GM12872 (cell line): ENCODE data around the gene ELP5.

ENCODE experiments used
- TF ChIP-seq, protein P1 (sequence below): IDR thresholded peaks from 3 replicates; pipeline ENCODE4 v1.5.1; 2011; ENCODE audit warnings: low read depth, mild to moderate bottlenecking, low read length, moderate library complexity; ENCODE audit not compliant: insufficient read depth

ELP5 gene

DNA sequence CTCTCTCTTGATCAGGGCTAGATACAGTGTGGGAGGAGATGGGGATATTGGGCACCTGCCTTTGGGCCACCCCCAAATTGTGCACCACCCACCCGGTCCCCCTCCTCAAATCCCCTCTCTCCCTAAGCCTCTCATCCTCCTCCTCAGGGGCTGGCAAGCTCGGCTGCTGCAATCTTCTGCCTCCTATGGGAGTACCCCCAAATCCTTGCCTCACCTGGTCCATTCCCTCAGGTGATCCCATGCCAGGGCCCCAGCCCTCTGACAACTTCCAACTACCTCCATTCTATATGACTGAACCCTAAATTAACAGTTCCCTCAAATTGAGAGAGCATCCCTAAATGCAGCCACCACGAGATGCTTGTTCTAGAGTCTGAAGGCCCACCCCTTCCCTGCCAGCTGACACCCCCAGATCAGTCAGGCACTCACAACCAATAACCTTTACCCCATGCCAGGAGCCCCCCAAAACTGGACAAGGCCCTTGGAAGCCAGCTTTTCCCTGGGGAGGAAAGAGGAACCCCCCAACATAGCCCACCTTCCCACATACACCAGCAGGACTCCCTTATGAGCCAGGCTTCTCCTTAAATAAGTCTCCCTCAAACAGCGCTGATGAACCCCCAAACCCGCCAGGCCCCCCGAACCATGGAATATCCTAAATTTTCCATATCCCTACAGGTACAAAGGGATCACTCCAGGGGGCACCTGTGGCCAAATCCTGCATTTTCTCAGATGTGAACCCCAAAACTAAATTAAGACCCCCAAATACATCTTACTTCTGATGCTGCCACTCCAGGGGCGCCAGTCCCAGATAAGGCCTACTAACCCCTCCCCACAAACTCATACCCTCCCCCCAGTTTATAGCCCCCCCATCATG lies 35.5 kb upstream of the ELP5 start:
- TF ChIP-seq, protein P1, sequence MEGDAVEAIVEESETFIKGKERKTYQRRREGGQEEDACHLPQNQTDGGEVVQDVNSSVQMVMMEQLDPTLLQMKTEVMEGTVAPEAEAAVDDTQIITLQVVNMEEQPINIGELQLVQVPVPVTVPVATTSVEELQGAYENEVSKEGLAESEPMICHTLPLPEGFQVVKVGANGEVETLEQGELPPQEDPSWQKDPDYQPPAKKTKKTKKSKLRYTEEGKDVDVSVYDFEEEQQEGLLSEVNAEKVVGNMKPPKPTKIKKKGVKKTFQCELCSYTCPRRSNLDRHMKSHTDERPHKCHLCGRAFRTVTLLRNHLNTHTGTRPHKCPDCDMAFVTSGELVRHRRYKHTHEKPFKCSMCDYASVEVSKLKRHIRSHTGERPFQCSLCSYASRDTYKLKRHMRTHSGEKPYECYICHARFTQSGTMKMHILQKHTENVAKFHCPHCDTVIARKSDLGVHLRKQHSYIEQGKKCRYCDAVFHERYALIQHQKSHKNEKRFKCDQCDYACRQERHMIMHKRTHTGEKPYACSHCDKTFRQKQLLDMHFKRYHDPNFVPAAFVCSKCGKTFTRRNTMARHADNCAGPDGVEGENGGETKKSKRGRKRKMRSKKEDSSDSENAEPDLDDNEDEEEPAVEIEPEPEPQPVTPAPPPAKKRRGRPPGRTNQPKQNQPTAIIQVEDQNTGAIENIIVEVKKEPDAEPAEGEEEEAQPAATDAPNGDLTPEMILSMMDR = no peak

DNA sequence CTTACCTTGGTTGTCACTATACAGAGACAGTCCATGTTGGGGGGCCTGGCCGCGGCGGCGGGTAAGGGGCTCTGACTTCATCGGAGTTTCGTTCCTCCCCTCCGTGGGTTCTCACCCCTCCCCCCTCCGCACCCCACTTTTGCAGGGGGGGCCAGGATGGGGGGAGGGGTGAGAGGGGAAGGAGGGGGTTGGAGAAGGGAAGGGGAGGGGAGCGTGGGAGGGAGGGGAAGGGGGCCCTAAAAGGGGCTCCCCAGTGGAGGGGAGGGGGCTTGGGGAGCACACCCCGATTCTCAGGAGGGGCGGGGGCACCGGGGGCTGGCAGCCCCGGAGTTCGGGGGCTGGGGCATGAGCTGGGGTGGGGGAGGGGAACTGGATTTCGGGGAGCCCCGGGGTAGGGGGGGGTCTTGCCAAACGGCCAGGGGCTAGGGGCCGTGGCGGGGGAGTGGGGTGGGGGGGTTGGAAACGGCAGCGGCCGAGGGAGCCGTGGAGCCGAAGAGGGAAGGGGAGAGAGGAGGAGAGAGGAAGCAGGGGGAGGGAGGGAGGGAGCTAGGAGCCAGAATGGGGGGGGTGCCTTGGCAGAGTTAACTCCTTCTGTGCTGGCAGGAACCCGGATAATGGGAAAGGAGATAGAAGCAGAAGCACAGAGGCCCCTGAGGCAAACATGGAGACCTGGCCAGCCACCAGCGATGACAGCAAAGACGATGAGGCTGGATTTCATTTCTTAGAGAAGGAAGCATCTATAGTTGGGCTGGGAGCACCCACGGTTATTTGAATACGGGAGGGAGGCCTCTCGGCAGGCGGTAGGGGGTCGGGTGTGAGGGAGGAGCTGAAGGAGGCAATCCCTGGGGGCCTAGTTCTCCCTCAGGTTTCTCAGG lies 34.7 kb upstream of the ELP5 start:
- TF ChIP-seq, protein P1 = no peak

DNA sequence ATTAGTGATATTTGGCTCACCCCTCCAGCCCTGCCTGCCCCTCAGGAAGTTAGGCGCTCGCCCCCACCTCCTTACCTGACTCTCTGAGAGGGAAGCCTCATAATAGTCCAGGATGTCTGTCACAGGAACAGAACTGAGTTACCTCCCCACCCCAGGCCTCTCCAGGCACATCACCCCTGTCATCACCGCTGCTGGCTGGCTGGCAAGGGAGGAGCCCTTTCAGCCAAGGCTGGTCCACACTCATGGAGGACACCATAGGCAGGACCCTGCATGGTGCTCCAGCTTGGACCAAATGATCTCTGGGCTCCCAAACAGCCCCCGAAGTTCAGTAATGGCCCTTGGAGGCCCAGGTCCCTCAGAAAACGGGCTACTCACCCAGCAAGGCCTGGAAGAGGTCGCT lies 33.8 kb upstream of the ELP5 start:
- TF ChIP-seq, protein P1 = no peak

DNA sequence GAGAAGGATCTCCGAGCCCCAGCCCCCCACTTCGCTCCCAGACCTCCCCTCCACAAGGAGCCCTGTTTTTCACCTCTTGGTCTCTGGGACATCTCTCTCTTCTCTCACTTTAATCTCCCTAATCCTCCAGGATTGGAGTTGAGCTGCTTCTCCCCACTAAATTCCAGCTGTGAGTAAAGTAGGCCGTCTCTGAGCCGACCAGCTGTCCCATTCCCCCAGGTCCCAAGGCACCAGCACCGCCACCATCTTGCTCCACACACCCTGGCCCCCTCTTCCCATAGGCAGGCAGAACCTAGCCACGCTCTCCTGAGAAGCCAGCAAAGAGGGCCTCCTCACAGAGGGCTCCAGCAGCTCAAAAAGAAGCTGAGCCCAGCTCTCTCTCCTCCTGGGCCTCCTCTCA lies 33.3 kb upstream of the ELP5 start:
- TF ChIP-seq, protein P1 = no peak

DNA sequence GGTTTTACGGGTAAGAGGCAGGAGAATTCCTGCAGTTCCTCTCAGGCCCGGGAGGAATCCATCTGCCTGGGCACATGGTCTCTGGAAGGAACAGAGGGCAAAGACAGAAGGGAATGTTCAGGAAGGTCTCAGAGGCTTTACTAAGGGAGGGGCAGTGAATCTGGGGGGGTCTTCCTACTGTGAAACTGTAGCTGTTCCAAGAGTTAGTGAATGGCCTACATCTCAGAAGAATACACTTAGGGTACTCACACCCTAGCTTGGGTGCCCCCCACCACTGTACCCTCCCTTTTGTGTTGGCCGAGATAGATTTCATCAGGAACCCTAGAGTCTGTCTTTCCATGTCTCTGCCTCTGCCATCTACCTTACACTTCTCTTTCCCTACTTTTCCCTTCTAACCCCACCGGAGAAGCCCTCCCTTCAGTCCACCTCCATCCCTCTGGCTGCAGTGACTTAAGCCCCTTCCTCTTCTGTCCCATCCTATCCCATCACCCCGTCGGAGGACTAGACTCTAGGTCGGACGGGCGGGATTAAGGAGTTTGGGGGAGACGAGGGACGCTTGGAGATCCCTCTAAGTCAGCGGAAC lies 32.7 kb upstream of the ELP5 start:
- TF ChIP-seq, protein P1 = no peak

DNA sequence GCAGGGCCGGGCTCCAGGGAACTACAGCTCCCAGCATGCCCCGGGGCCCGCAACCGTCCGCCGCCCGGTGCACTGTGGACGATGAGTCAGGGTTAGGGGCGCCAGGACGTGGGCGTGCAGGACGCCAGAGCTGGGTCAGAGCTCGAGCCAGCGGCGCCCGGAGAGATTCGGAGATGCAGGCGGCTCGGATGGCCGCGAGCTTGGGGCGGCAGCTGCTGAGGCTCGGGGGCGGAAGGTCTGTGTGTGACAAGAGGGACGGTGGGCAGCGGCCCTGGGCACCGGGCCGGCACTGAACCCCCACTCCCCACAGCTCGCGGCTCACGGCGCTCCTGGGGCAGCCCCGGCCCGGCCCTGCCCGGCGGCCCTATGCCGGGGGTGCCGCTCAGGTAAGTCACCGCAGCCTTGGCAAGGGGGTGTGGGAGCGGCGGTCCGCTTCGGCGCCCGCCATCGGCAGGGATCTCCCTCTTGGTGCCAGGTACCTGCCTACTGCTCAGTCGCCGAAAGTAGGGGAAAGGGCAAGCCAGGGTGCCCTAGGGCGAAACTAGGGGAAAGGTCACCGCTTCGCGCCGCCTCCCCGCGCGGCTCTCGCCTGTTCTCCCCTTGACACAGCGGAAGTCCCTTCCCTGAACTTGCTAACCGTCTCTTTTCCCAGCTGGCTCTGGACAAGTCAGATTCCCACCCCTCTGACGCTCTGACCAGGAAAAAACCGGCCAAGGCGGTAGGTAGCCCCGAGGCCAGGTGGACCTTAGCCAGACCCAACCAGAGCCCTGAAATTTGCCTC lies 32.0 kb upstream of the ELP5 start, which contains the start of the genes ACADVL and DLG4:
TSS of gene ACADVL (plus strand) at position 127 of the 781 bp plus-strand sequence. CDS start at position 174, 47 bp downstream.
TSS of gene DLG4 (minus strand) at position 25 of the 781 bp plus-strand sequence.
- TF ChIP-seq, protein P1 = no peak
